AG04449 (cell line): Measurements from ENCODE around the gene ZDHHC9.

Source experiments
- CTCF ChIA-PET: fragments of 350-600 bp; formaldehyde crosslinking; extraction: SDS; loops from one replicate; lab custom pipeline; 2021; ENCODE audit warnings: antibody characterized with exemption; lab: Yijun Ruan, JAX
- POLR2A ChIA-PET: fragments of 400-600, 350-600 bp; formaldehyde crosslinking; extraction: SDS; loops from one replicate; lab custom pipeline; 2020; ENCODE audit warnings: antibody characterized with exemption, inconsistent platforms; lab: Yijun Ruan, JAX
- DNase-seq: peaks from one replicate; pipeline ENCODE4 v3.0.0-alpha.2; 2010; ENCODE audit warnings: low read depth, low spot score
- H3K4me3 ChIP-seq: 2 replicates; pipeline ENCODE4 v1.5.1; 2011; ENCODE audit warnings: low read depth, mild to moderate bottlenecking, control low read depth, low read length
- TF ChIP-seq, protein P1 (sequence below): IDR thresholded peaks from one replicate; pipeline ENCODE4 v1.5.1; 2011; ENCODE audit warnings: mild to moderate bottlenecking, moderate library complexity, low read length, control low read depth, inconsistent platforms; ENCODE audit not compliant: insufficient read depth; ENCODE audit errors: missing control alignments

The ZDHHC9 gene

DNA sequence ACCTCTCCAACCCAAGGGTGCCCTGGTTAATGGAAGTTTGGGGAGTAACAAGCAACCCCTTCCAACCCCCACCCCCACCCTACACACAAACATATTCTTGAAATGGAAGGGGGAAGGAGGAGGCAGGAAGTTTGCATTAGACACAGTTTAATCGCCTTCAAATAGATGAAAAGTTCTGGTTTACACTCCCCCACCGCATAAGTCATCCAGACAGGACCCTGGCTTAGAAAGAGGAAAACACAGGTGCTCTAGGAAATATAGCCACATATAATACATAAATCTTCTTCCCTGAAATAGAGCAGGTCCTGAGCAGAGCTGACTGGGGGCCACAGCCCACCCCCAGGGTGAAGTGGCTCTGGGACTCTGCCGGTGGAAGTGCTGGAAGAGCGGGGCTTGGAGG lies 38.9 kb downstream of the ZDHHC9 start:
- ChIA-PET CTCF (no interaction called here), POLR2A (no interaction called here)
- TF ChIP-seq, protein P1, sequence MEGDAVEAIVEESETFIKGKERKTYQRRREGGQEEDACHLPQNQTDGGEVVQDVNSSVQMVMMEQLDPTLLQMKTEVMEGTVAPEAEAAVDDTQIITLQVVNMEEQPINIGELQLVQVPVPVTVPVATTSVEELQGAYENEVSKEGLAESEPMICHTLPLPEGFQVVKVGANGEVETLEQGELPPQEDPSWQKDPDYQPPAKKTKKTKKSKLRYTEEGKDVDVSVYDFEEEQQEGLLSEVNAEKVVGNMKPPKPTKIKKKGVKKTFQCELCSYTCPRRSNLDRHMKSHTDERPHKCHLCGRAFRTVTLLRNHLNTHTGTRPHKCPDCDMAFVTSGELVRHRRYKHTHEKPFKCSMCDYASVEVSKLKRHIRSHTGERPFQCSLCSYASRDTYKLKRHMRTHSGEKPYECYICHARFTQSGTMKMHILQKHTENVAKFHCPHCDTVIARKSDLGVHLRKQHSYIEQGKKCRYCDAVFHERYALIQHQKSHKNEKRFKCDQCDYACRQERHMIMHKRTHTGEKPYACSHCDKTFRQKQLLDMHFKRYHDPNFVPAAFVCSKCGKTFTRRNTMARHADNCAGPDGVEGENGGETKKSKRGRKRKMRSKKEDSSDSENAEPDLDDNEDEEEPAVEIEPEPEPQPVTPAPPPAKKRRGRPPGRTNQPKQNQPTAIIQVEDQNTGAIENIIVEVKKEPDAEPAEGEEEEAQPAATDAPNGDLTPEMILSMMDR: no peak
- no peak for DNase-seq
- no peak overlapping the region for H3K4me3 ChIP-seq

DNA sequence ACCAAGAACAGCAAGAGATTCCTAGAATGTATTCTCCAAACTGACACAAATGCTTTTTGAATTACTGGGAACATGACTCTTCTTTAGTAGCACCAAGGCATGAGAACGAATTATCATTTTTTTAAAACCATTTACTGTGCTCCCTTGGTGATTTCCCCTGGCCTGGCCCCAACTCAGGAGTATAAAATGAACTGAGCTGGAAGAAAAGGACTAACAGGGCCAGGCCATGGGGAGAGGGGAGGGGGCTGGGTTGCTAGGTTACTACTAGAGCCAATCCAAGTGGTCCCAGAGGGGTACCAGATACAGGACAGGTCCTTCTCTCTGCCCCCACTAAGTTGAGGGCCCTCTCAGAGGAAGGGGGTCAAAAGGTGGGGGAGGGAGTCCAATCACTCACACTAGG lies 40.8 kb downstream of the ZDHHC9 start:
- TF ChIP-seq, protein P1: no peak
- ChIA-PET POLR2A (no interaction called here), CTCF (no interaction called here)
- DNase-seq: no peak
- no peak overlapping the region for H3K4me3 ChIP-seq

DNA sequence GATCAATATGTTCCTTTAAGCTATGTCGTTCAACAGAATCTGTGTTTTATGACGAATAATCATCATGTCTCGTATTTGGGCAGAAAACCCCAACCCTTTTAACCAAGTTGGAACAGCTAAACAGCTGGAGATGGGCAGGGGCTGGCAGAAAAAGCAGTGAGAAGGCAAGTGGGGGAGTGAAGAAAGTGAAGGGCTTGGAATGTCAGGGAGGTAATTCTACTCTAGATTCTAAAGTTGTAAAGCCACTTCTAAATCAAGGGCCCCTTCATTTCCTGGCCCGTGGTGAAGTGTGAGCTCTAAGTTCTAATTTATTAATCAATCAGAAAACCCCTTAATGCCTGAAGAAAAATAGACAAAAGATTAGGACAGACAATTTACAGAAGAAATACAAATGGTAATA lies 43.5 kb downstream of the ZDHHC9 start:
- H3K4me3 ChIP-seq: no peak overlapping the region
- ChIA-PET CTCF (interaction anchor here (1.5 kb wide), 1 partner anchor 164 kb away, joined by 4 read pairs; no protein-coding TSS in a partner anchor), POLR2A (no interaction called here)
- TF ChIP-seq, protein P1: no peak
- DNase-seq: no peak

DNA sequence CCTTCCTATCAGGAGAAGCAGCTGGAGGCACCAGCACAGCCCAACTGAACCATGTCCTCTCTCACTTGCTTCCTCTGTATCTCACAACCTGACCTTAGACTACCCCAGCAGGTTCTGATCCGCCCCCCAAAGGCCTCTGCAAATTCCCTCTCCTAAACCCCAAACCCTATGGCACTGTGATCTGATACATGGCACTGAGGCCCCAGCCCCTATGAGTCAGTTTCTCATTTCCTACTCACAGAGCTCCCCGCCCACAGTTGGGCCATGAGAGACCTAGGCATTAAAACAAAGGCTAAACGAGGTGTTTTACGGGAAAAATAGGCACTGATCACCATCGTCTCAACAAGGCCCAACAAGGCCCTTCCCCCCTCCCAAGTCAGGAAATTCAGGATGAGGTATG lies 44.8 kb downstream of the ZDHHC9 start:
- ChIA-PET CTCF (no interaction called here), POLR2A (no interaction called here)
- no peak overlapping the region for H3K4me3 ChIP-seq
- TF ChIP-seq, protein P1: no peak
- no peak for DNase-seq

DNA sequence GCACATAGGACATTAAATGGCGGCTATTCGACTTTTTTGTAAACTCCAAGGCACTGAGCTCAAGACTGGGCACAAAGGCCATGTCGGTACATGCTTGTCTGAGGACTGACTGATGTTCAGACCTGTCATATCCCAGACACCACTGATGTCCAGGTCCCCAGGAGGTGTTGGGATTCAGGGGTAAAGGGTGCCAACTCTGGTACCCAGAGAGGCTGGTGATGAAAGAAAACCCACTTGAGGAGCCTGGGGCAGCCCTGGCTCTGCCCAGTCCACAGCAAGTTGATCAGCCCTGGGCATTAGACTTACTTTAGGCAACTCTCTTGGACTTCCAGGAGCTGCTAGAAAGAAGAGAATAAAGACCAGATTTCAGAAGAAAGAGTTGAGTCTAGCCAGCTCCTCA lies 45.2 kb downstream of the ZDHHC9 start:
- CTCF ChIA-PET: no interaction called here

DNA sequence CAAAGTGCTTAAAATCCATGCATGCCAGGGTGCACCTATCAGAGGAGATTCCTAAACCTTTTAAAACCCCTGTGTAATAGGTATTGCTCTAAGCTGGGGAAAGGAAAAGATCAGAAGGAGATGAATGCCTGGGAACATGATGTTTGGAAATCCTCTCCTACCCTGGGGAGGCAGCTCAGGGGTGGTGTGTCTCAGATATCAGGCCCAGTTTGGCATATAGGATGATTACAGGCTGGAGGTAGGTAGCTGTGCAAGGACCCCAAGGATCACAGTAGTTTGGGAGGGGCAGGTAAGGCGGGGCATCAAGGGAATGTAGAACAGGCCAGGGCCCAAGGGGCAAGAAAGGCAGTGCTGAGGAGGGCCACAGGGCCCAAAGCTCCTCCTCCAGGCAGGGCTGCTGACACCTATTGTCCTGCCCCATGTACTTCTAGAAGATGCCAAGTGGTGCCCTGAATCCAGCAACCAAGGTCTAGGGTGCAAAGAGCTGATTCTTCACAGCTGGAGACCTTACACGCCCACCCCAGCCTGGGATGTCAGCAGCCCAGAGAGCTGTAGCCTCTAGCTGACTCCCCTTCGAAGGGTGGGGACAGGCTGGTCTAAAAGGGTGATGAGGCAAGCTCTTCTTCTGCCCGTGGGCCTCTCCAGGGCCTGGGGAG lies 46.3 kb downstream of the ZDHHC9 start:
- POLR2A ChIA-PET: no interaction called here

More for the DNA sequence above, 45.2 kb downstream of the ZDHHC9 start:
- POLR2A ChIA-PET: no interaction called here
- TF ChIP-seq, protein P1: no peak
- no peak for DNase-seq
- no peak overlapping the region for H3K4me3 ChIP-seq

More for the DNA sequence above, 46.3 kb downstream of the ZDHHC9 start:
- no peak overlapping the region for H3K4me3 ChIP-seq
- no peak for DNase-seq
- TF ChIP-seq, protein P1: no peak
- CTCF ChIA-PET: no interaction called here
